CD4-positive, alpha-beta T cell treated with Interleukin-12 subunit alpha and Interleukin-12 subunit beta, for 1 hour (primary cell): ENCODE measurements around the gene SLAMF7.

Experiments
- DNase-seq: peaks from one replicate; pipeline ENCODE4 v3.0.0-alpha.2; 2020

SLAMF7 gene

DNA sequence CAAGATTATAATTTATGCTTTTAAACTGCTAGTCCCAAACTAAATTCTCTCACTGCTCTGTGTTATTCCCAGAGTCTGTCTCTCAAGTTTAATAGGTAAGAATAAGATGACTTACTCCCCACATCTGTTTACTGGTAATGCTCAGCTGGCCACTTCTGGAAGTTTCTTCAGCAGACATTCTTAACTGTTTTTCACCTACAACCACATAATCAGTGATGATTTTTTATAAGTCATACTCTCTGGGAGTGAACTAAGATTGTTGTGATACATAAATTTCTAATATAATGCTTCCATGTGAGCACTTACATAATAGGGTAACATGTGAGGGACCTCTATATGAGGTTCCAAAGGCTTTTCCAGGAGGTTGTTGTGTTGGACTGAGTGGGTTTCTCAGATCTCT lies 8.7 kb downstream of the SLAMF7 start:
- no peak for DNase-seq

DNA sequence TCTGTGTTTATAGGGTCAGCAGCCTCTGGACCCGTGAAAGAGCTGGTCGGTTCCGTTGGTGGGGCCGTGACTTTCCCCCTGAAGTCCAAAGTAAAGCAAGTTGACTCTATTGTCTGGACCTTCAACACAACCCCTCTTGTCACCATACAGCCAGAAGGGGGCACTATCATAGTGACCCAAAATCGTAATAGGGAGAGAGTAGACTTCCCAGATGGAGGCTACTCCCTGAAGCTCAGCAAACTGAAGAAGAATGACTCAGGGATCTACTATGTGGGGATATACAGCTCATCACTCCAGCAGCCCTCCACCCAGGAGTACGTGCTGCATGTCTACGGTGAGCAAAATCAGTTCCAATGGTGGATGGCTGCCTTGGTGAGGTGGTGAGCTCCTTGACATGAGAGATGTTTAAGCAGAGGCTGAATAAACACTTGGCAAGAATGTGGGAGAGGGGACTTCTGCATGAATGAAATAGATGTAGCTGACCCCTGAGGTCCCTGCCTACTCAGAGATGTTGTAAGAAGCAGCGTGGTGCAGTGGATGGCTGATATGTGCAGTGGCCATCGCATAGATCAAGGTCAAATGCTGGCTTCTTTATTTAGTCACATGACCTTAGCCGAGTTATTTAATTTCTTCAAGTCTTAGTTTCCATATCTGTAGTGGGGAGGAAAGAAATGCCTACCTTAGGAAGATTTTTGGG lies 9.3 kb downstream of the SLAMF7 start:
- DNase-seq: no peak

DNA sequence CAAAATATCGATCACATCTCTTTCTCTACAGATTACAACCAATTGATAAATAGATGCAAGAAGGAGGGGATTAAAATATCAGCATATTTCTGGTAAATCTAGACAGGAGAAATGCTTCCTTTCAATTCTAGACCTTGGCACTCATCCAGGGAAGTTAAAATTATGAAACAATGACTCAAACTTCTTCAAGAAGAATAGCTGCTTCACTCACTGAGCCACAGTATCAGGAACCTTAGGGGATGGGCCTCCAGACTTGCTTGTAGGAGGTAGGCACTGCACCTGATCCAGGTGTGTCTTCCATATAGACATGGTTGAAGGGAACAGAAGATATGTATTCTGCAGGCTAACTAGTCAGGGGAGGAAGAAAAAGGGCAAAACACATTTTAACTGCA lies 9.8 kb downstream of the SLAMF7 start:
- DNase-seq: no peak

GRCh38 chr1:160750608-160751007 lies 11.6 kb downstream of the SLAMF7 start:
- no peak for DNase-seq

DNA sequence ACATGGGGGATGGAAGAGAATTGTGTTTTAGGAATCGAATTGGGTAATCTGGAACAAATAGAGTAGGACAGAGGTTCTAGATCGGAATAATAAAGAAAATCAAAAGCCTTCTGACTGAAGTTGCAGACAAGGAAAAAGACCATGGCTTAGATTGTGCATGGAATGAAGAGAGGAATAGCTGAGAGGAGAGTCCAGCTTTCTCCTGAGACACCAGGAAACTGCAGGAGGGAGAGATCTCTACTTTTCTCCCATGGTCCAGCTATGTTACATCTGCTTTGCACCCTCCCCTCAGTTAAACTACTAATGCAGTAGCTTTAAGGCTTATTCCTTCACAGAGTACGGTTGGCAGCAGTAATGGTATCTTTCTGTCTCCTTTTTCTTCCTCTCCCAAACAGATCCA lies 13.4 kb downstream of the SLAMF7 start:
- no peak for DNase-seq

- no peak for DNase-seq
Observed at GRCh38 chr1:160752924-160753323, 13.9 kb downstream of the SLAMF7 start.

DNA sequence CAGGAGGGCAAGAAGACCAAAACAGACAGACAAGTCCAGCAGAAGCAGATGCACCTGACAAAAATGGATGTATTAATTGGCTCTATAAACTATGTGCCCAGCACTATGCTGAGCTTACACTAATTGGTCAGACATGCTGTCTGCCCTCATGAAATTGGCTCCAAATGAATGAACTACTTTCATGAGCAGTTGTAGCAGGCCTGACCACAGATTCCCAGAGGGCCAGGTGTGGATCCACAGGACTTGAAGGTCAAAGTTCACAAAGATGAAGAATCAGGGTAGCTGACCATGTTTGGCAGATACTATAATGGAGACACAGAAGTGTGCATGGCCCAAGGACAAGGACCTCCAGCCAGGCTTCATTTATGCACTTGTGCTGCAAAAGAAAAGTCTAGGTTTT lies 14.5 kb downstream of the SLAMF7 start:
- no peak for DNase-seq

DNA sequence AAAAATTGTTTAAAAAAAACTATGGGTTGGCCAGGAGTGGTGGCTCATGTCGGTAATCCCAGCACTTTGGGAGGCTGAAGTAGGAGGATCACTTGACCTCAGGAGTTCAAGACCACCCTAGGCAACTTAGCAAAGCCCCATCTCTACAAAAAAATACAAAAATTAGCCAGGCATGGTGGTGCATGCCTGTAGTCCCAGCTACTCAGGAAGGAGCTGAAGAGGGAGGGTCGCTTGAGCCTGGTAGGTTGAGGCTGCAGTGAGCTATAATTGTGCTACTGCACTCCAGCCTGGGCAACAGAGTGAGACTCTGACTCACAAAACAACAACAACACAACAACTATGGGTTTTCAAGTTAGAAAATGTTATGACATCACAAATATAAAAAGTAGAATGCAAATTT lies 16.4 kb downstream of the SLAMF7 start:
- no peak for DNase-seq

DNA sequence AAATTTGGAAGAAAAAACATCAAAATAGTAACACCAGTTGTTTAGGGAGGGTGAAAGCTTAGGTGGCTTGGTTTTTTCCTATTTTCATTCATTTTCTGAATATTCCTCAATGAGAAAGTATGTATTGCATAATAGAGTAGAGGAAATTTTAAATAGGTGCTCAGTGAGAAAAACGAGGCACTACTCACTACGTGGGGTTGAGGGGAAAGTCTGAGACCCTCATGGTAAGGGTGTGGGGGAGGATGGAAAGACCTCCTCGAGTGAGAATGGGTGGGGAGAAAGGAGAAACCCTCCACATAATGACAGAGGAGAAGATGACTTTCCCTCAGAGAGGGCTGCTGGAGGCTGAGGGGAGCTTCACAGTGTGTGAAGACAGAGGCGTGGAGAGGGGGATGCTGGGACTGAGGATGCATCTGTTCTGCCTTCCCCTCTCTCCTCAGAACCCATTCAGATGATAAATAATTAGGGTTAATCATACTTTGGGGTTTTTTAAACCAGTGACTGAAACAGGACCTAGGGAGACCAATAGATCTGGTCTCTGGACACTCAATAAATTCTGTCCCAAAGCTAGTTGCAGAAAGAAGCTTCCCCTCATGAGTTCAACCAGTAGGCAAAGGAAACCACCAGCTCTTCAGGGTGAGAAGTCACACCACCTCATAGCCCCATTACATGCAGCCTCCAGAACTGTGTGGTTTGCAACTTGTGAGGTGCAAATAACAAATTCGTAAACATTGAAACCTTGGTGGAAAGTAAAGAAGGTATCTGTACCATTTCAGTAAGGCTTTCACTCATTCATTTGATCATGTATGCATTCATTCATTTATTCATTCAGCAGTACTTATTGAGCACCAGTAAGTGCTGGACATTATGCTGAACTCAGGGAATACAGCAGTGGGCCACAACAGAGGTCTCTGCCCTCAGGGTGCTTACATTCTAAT lies 17.1 kb downstream of the SLAMF7 start:
- peak; percentile 60 for DNase-seq

GRCh38 chr1:160756849-160757201 lies 17.8 kb downstream of the SLAMF7 start:
- DNase-seq: no peak

GRCh38 chr1:160758521-160758920 lies 19.5 kb downstream of the SLAMF7 start:
- DNase-seq: no peak

DNA sequence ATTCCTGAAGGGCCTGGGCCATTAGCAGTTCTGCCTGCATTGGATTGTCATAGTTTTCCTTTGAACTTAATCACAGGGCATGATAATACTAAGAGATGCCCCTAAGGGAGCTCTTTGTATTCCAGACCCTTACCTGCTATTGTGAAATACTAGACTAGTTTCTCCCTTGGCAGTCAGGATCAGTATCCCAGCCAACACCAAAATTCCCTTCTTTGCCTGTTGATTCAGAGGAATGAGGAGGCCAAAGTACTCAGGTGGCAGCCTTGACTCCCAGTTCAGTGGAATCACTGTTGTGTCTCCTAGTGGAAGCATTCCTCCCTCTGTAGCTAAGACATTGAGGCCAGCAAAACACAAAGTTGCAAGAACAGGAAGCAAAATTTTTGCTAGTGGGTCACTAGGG lies 20.7 kb downstream of the SLAMF7 start:
- no peak for DNase-seq

DNA sequence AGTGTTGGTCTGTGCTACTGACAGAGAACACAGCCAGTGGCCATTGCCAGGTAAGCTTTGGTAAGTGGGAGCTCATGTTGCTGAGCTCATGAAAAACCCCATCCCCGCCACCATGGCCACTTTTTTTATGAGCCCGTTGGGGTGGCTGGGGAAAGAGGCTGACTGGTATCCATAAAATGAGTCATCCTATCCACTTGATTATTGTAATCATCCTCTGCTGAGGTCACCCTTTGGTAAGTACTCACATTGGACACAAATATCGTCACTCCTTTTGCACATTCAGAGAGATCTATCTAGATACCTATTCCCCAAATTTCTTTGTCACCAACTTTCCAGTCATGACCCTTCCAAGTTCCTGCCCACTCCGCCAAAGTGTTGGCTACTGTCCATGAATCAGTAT lies 22.0 kb downstream of the SLAMF7 start:
- DNase-seq: no peak

- DNase-seq: no peak
Observed at GRCh38 chr1:160761886-160762285, 22.8 kb downstream of the SLAMF7 start.

DNA sequence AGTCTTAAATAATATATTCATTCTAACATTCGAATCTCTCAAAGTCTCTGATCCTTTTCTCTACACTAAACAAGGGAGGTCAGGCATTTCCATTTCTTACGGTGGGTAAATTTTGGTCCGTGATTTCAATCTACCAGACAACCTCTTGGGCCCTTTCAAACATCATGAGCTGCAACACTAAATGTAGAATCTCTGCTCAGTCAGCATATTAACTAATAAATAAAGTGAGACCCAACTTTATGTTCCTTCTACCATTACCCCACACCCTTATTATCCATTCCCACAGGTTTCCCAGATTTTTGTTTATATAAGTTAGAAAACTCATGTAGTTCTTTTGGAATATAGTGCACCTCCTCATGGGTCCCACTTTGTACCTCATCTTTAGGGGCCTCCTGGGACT lies 24.9 kb downstream of the SLAMF7 start:
- DNase-seq: no peak

GRCh38 chr1:160767395-160768294 lies 28.6 kb downstream of the SLAMF7 start:
- peak; percentile 39 for DNase-seq

- DNase-seq: peak; percentile 90
Observed at GRCh38 chr1:160768295-160768657, 29.2 kb downstream of the SLAMF7 start.

- no peak for DNase-seq
Observed at GRCh38 chr1:160772331-160772730, 33.3 kb downstream of the SLAMF7 start.

DNA sequence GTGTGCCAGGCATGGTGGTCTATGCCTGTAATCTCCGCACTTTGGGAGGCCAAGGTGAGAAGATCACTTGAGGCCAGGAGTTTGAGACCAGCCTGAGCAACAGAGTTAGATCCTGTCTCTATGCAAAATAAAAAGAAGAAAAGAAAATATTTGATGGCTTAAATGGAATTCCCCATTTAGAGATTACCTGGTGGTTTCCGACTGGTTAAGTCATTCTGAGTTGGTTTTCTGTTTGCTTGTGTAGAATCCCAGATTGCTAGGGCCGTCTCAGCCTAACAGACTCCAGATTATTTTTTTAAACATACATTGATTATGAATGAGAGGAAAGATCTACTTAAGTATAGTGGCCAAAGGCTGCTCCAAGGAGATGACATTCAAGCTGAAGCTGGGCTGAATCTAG lies 34.0 kb downstream of the SLAMF7 start:
- no peak for DNase-seq

DNA sequence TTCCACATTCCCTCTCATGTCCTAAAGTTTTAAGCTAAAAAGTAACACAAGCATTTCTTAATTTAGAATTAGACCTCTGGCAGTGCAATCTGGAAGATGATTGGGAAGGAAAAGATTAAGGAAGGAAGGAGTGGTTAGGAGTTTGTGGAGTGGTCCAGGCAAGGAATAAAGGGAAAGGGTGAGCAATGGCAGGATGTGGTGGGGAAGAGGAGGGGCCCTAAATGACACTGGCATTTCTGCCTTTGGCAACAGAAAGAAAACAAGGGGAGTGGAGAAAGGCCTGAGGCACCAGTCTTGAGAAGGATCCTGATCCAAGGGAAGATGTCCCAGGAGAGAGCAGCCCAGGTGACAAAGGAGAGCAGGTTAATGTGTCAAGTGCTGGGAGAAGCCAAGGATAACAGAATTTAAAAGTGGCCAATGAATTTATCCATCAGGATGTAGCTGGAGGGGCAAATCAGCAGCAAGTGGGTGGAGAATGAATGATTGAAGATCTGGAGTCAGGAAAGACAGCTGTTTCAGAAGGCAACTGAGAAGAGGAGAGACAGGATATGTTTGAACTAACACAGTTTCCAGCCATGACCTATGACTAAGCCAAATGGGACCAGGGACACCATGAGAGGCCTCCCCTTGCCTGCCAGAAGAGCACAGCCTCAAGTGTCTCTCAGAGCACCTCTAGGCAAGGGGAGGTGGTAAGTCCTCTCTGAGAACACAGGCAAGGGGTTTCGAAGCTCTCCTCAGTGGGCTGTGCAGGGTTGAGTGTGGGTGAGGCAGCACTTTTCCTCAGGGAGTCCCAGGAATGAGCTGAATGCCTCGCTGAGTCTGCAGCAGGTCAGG lies 36.1 kb downstream of the SLAMF7 start:
- DNase-seq: no peak

GRCh38 chr1:160776178-160776577 lies 37.1 kb downstream of the SLAMF7 start:
- DNase-seq: no peak

DNA sequence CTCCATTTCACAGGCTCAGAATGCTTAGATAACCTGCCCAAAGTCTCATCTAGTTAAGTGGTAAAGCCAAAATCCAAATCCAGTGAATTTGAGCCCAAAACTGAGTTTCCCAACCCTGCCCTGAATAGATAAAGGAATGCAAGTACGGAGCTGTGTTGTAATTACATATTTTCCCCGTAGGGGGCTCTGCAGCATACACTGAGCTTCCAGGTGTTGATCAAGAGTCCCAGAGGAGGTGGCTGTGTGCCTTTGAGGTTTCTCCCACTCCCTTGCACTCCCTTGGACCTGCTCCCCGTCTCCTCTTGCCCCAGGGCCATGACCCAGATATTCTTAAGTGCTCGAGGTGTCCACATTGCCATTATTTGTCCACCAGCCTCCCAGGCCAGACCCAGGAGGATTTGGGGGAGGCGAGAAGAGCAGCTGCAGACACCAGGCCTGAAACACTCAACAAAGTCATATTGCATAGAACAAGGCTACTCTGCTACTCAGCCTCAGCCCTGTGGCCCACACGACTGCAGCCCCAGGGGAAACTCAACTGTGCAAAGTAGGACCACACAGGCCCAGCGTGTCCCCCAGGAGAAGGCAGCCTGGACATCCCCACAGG lies 38.5 kb downstream of the SLAMF7 start:
- DNase-seq: peak; percentile 78
